Suprapubic skin (tissue), 4 donors: ENCODE results near the gene CSTF2. TPM values are rescaled to one million over a fixed set of nuclear protein-coding genes. Genes with fewer than 3 reads are reported as not detected.

Experiments used
- DNase-seq, 2 donors: peaks; one replicate each; pipeline ENCODE4 v3.0.0-alpha.2; 2019; ENCODE audit warnings: low spot score in 2 of 2
- H3K27ac ChIP-seq: fragments of 200-600 bp; sonication (generic); one replicate; pipeline ENCODE4 v1.5.1; 2019
- H3K27me3 ChIP-seq: fragments of 200-600 bp; sonication (generic); one replicate; pipeline ENCODE4 v1.5.1; 2019
- H3K36me3 ChIP-seq: fragments of 200-600 bp; sonication (generic); one replicate; pipeline ENCODE4 v1.5.1; 2019
- H3K4me1 ChIP-seq: fragments of 200-600 bp; sonication (generic); one replicate; pipeline ENCODE4 v1.5.1; 2019
- H3K4me3 ChIP-seq: fragments of 200-600 bp; sonication (generic); one replicate; pipeline ENCODE4 v1.5.1; 2019; ENCODE audit warnings: mild to moderate bottlenecking
- H3K9me3 ChIP-seq: fragments of 200-600 bp; sonication (generic); one replicate; pipeline ENCODE4 v1.5.1; 2019
- EP300 ChIP-seq: sonication (generic); formaldehyde crosslinking; IDR thresholded peaks from one replicate; pipeline ENCODE4 v1.6.1; 2017; ENCODE audit warnings: antibody characterized with exemption
- POLR2A ChIP-seq, 2 donors: fragments of 450-650 bp; IDR thresholded peaks; one replicate each; pipeline ENCODE4 v1.6.1; 2017; ENCODE audit warnings: antibody characterized with exemption in 2 of 2, mild to moderate bottlenecking in 2 of 2, moderate library complexity in 2 of 2
- POLR2AphosphoS5 ChIP-seq, 3 donors: sonication (generic); formaldehyde crosslinking; IDR thresholded peaks; one replicate each; pipeline ENCODE4 v1.6.1; 2017; ENCODE audit warnings: antibody characterized with exemption in 3 of 3
- WGBS: methylation state at CpG from one replicate; pipeline ENCODE4 v1.1.5; 2018; 5-methylcytosine and 5-hydroxymethylcytosine counted together
- total RNA-seq, 4 donors: library from RNA; depleted of rRNA; stranded (reverse); fragments of >200 nt; gene quantifications; one replicate each; pipeline ENCODE4 v1.1.0, GENCODE V29; 2016
- TF ChIP-seq, protein P1 (sequence below), 2 donors: fragments of 200-600 bp in 1 of 2; fragments of 450-650 bp in 1 of 2; sonication (generic) in 1 of 2; IDR thresholded peaks; one replicate each; pipeline ENCODE4 v1.5.1; 2016 to 2019; ENCODE audit warnings: antibody characterized with exemption in 2 of 2, mild to moderate bottlenecking in 1 of 2, moderate library complexity in 1 of 2

The CSTF2 gene
- total RNA-seq, 4 donors from 2014 or later, result 10.5 to 18.5 (median 14.4) TPM

DNA sequence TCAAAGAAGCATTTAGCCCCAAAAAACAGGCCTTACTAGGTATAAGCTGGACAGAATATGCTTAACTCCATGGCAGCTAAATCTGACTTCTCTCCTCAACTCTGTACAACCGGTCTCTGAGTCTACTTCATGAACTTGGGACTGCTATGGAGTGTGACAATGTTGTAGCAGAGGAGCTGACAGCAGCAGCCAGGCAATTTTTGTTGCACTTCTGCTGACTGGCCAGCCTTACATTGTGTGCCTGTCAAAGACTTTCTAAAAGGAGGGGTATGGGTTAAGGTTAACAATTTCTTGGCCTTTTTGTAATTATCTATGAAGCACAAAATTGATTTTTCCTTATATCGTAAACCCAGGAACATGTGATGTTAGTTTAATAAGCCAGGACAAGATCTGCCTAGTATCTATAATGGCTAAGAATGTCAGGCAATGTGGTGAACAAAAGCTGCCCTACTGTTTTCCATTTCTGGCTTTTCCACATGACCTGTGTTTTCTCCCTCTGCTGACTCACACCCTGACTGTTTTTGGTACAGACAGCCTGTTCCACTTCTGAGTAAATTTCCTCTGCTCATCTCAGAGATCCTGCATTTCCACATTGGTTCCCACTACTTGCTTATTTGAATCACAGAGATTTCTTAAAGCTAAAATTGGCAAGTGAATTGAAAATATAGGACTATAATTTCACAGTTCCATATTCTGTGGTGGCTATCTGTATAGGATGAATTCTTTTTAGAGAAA, 44.6 kb downstream of the CSTF2 start:
- Histone ChIP-seq H3K27me3 (no peaks in the 10 kb centered on the region), H3K4me1 (no peaks in the 10 kb centered on the region), H3K27ac (no peak overlapping the region), H3K36me3 (no peaks in the 10 kb centered on the region), H3K9me3 (no peaks in the 10 kb centered on the region), H3K4me3 (no peak overlapping the region)
- DNase-seq, result no peak
- WGBS, result 71% methylated on average over 2 of the region's 2 CpGs
- TF ChIP-seq, protein P1, sequence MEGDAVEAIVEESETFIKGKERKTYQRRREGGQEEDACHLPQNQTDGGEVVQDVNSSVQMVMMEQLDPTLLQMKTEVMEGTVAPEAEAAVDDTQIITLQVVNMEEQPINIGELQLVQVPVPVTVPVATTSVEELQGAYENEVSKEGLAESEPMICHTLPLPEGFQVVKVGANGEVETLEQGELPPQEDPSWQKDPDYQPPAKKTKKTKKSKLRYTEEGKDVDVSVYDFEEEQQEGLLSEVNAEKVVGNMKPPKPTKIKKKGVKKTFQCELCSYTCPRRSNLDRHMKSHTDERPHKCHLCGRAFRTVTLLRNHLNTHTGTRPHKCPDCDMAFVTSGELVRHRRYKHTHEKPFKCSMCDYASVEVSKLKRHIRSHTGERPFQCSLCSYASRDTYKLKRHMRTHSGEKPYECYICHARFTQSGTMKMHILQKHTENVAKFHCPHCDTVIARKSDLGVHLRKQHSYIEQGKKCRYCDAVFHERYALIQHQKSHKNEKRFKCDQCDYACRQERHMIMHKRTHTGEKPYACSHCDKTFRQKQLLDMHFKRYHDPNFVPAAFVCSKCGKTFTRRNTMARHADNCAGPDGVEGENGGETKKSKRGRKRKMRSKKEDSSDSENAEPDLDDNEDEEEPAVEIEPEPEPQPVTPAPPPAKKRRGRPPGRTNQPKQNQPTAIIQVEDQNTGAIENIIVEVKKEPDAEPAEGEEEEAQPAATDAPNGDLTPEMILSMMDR (IDR thresholded peaks at IDR 0.05), result no peak
- TF ChIP-seq POLR2A (IDR thresholded peaks at IDR 0.05), result no peak
- no peak for TF ChIP-seq POLR2AphosphoS5 (IDR thresholded peaks at IDR 0.05)
- no peak for TF ChIP-seq EP300

DNA sequence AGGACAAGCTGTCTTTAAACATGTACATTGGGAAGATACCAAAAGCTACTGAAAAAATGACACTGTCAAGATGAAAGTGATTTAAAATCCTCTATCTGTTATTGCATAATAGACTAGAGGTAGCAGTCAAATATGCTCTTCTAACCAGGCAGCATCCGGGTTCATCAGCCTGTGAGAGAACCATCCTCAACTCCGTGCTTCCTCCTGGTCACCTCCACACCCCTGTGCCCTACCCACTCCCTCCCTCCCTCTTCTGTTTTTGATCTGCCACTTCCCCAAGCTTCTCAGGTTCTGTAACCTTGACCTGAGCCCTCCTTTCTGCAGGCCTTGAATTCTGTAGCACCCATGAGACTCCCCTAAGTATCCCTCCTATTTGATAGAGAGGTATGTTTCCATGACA, 48.1 kb downstream of the CSTF2 start:
- Histone ChIP-seq H3K36me3 (no peaks in the 10 kb centered on the region), H3K4me1 (no peaks in the 10 kb centered on the region), H3K9me3 (no peaks in the 10 kb centered on the region), H3K27ac (no peak overlapping the region), H3K27me3 (no peaks in the 10 kb centered on the region), H3K4me3 (no peak overlapping the region)
- DNase-seq, result no peak
- TF ChIP-seq POLR2A (IDR thresholded peaks at IDR 0.05), result no peak
- TF ChIP-seq POLR2AphosphoS5 (IDR thresholded peaks at IDR 0.05), result no peak
- no peak for TF ChIP-seq EP300
- TF ChIP-seq, protein P1 (IDR thresholded peaks at IDR 0.05), result no peak
- 45% methylated on average over 2 of the region's 2 CpGs for WGBS

DNA sequence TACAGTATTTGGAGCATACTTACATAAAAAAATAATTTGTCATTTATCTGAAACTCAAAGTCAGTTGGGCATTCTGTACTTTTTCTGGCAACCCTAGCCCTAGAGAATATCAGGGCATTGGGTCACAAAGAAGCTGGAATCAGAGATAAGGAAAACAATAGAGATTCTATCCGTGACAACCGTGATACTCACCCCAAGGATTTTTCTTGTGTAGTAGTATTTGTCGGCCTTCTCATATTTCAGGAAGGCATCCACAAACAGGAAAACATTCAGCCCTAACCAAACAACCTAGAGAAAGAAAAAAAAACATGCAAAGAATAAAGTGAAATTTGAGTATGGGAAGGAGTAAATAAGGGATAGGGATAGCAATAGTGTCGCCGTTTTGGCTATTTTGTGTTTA, 50.3 kb downstream of the CSTF2 start:
- Histone ChIP-seq H3K36me3 (no peaks in the 10 kb centered on the region), H3K27me3 (no peaks in the 10 kb centered on the region), H3K27ac (no peak overlapping the region), H3K9me3 (no peaks in the 10 kb centered on the region), H3K4me1 (no peaks in the 10 kb centered on the region), H3K4me3 (no peak overlapping the region)
- TF ChIP-seq POLR2A (IDR thresholded peaks at IDR 0.05) (no peak), EP300 (no peak), POLR2AphosphoS5 (IDR thresholded peaks at IDR 0.05) (no peak)
- TF ChIP-seq, protein P1 (IDR thresholded peaks at IDR 0.05), result no peak
- no peak for DNase-seq
- 84% methylated on average over 5 of the region's 5 CpGs for WGBS

DNA sequence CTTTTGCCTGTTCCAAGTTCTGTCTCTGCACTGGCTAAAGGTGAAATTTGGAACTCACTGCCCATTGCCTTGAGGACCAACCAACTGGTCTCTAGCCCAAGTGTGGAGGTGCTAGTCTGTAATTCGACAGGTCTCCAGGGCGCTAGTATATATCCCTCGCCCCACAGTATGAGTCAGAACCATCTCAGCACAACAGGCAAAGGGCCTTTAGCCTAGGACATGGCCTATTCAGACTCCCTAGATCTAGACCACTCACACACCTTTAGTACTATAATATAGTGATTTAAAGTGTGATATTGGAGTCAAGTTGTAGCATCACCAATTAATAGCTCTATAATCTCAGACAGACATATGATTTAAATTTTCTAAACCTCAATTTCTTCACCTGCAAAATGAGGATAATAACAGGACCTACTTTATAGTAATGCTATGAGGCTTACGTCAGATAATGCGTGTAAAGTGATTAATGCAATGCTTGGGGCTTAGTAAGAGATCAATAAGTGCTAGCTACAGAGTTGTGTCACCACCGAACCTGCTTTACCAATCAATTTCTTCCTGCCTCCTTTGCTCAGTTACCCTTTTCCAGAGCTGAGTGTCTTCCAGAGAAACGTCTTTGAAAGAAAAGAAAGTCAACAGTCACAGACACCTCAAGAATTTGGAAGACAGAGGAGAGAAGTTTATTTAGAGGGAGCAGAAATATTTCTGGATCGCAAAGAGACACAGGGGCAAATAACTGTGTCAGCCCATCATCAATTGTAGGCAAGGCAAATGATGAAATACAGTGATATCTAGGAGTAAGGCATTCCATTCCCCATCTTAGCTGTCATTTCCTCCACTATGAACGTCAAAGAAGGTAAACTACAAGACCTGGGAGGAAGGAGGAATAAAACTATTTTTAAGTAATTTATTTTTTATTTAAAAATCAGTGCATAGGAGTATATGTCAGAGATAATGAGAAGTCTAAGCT, 51.7 kb downstream of the CSTF2 start:
- no peak for TF ChIP-seq POLR2A (IDR thresholded peaks at IDR 0.05)
- TF ChIP-seq POLR2AphosphoS5 (IDR thresholded peaks at IDR 0.05), result no peak
- no peak for TF ChIP-seq EP300
- TF ChIP-seq, protein P1 (IDR thresholded peaks at IDR 0.05), result no peak
- H3K9me3 ChIP-seq, result no peaks in the 10 kb centered on the region
- H3K4me3 ChIP-seq, result no peak overlapping the region
- no peaks in the 10 kb centered on the region for H3K27me3 ChIP-seq
- no peak overlapping the region for H3K27ac ChIP-seq
- WGBS, result 64% methylated on average over 9 of the region's 9 CpGs
- no peaks in the 10 kb centered on the region for H3K36me3 ChIP-seq
- no peak for DNase-seq
- H3K4me1 ChIP-seq, result no peaks in the 10 kb centered on the region

DNA sequence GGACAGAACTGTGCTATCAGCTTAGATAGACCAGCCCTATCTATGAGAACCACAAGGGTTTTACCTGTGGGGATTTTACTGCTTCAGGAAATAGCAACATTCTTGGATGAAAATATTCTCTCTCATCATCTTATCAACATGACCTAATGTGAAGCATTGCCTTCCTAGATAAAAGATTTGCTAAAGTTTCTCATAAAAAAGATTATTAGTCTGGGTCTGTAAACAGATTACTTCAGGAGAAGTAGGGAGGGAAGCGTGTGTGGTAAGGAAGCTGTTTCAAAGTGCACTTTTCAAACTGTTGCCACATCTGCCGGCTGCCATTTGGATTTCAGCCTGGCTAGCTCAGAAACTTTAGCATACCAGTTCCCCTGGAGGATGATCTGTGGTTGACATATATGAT, 54.1 kb downstream of the CSTF2 start, which contains the start of gene NOX1:
Gene NOX1 (minus strand): TSS at position 35 of the 400 bp plus-strand sequence. CDS start 220 bp downstream, outside the sequence.
- DNase-seq, result no peak
- 50% methylated on average over 2 of the region's 2 CpGs for WGBS
- no peaks in the 10 kb centered on the region for H3K4me1 ChIP-seq
- H3K36me3 ChIP-seq, result no peaks in the 10 kb centered on the region
- H3K27me3 ChIP-seq, result no peaks in the 10 kb centered on the region
- no peaks in the 10 kb centered on the region for H3K9me3 ChIP-seq
- H3K27ac ChIP-seq, result no peak within 1 kb of the TSS
- H3K4me3 ChIP-seq, result no peak within 1 kb of the TSS
- TF ChIP-seq, protein P1 (IDR thresholded peaks at IDR 0.05), result no peak
- no peak for TF ChIP-seq POLR2A (IDR thresholded peaks at IDR 0.05)
- TF ChIP-seq POLR2AphosphoS5 (IDR thresholded peaks at IDR 0.05), result no peak
- TF ChIP-seq EP300, result no peak
